ENCODE measurements around the gene ZNF91. TPM values are rescaled to one million over a fixed set of nuclear protein-coding genes. Genes with fewer than 3 reads are reported as not detected.
"Not testable (repeated sequence)": the region's sequence is repeated elsewhere in the genome, so short reads cannot be mapped to it uniquely, and the experiment has no call there.

Gene ZNF91
- total RNA-seq, 1 donor from 2014 or later: 101 TPM

- intact Hi-C loops (cut with micrococcal nuclease): no loop called here
- Histone ChIP-seq H3K36me3 (peaks cover 85% of the 10 kb centered on the region), H3K27ac (replicated peaks) (no peak overlapping the region), H3K4me1 (peaks cover 36% of the 10 kb centered on the region), H3K9me3 (replicated peaks) (peaks cover 100% of the 10 kb centered on the region), H3K4me3 (no peak overlapping the region), H3K27me3 (ENCODE audit: low read depth) (no peaks in the 10 kb centered on the region)
- no peak for DNase-seq
- no peak for TF ChIP-seq CTCF (IDR thresholded peaks at IDR 0.05; ENCODE audit: borderline replicate concordance)
Observed at GRCh38 chr19:23345838-23346237, 49.4 kb downstream of the ZNF91 start.

- Histone ChIP-seq H3K4me1 (peaks cover 31% of the 10 kb centered on the region), H3K9me3 (replicated peaks) (peaks cover 99% of the 10 kb centered on the region), H3K27ac (replicated peaks) (peak overlapping the region; percentile 37), H3K36me3 (peaks cover 76% of the 10 kb centered on the region), H3K27me3 (ENCODE audit: low read depth) (no peaks in the 10 kb centered on the region), H3K4me3 (no peak overlapping the region)
- no peak for TF ChIP-seq CTCF (IDR thresholded peaks at IDR 0.05; ENCODE audit: borderline replicate concordance)
- no peak for DNase-seq
- intact Hi-C loops (cut with micrococcal nuclease): no loop called here
Observed at GRCh38 chr19:23343434-23344010, 51.7 kb downstream of the ZNF91 start.

GRCh38 chr19:23328211-23328610, 67.1 kb downstream of the ZNF91 start:
- Histone ChIP-seq H3K27me3 (ENCODE audit: low read depth) (no peaks in the 10 kb centered on the region), H3K9me3 (replicated peaks) (peaks cover 18% of the 10 kb centered on the region), H3K4me3 (no peak overlapping the region), H3K27ac (replicated peaks) (no peak overlapping the region), H3K36me3 (peaks cover 42% of the 10 kb centered on the region), H3K4me1 (no peaks in the 10 kb centered on the region)
- no peak for TF ChIP-seq CTCF (IDR thresholded peaks at IDR 0.05; ENCODE audit: borderline replicate concordance)
- no peak for DNase-seq
- intact Hi-C loops (cut with micrococcal nuclease): no loop called here

GRCh38 chr19:23321953-23322549, 73.2 kb downstream of the ZNF91 start:
- H3K27me3 ChIP-seq (ENCODE audit: low read depth): no peaks in the 10 kb centered on the region
- no peaks in the 10 kb centered on the region for H3K4me1 ChIP-seq
- no peak for DNase-seq
- H3K36me3 ChIP-seq: peaks cover 9% of the 10 kb centered on the region
- no peak for TF ChIP-seq CTCF (IDR thresholded peaks at IDR 0.05; ENCODE audit: borderline replicate concordance)
- H3K9me3 ChIP-seq (replicated peaks): peaks cover 13% of the 10 kb centered on the region
- no peak overlapping the region for H3K27ac ChIP-seq (replicated peaks)
- H3K4me3 ChIP-seq: no peak overlapping the region
- intact Hi-C loops (cut with micrococcal nuclease): no loop called here

GRCh38 chr19:23321403-23321802, 73.9 kb downstream of the ZNF91 start:
- H3K27me3 ChIP-seq (ENCODE audit: low read depth); H3K4me3 ChIP-seq; H3K36me3 ChIP-seq; intact Hi-C loops (cut with micrococcal nuclease); H3K4me1 ChIP-seq; DNase-seq; H3K27ac ChIP-seq (replicated peaks): not testable (repeated sequence)
- peaks cover 13% of the 10 kb centered on the region for H3K9me3 ChIP-seq (replicated peaks)

GRCh38 chr19:23319571-23319970, 75.7 kb downstream of the ZNF91 start:
- H3K27ac ChIP-seq (replicated peaks); intact Hi-C loops (cut with micrococcal nuclease); H3K4me3 ChIP-seq; H3K36me3 ChIP-seq; H3K27me3 ChIP-seq (ENCODE audit: low read depth); DNase-seq; H3K4me1 ChIP-seq: not testable (repeated sequence)
- H3K9me3 ChIP-seq (replicated peaks): peaks cover 13% of the 10 kb centered on the region

GRCh38 chr19:23318941-23319340, 76.3 kb downstream of the ZNF91 start:
- H3K27me3 ChIP-seq (ENCODE audit: low read depth); H3K27ac ChIP-seq (replicated peaks); H3K36me3 ChIP-seq; intact Hi-C loops (cut with micrococcal nuclease); H3K4me3 ChIP-seq; H3K4me1 ChIP-seq; DNase-seq: not testable (repeated sequence)
- H3K9me3 ChIP-seq (replicated peaks): peaks cover 11% of the 10 kb centered on the region

All from left ventricle myocardium inferior (tissue), 1 donor.